Subcutaneous abdominal adipose tissue (tissue), 5 donors: ENCODE data around the gene CLIC5.

Source experiments
- H3K27ac ChIP-seq: one replicate; pipeline ENCODE4 v1.7.0; 2013; ENCODE audit warnings: low read depth, mild to moderate bottlenecking, inconsistent platforms, low read length, moderate library complexity
- H3K27me3 ChIP-seq, 5 donors: one replicate each; pipeline ENCODE4 v1.7.0; 2013; ENCODE audit warnings: low read length in 5 of 5, inconsistent platforms in 1 of 5; ENCODE audit not compliant: control insufficient read depth in 5 of 5, insufficient read depth in 4 of 5
- H3K36me3 ChIP-seq, 5 donors: one replicate each; pipeline ENCODE4 v1.7.0; 2013; ENCODE audit warnings: low read length in 5 of 5; ENCODE audit not compliant: control insufficient read depth in 5 of 5, insufficient read depth in 5 of 5
- H3K4me1 ChIP-seq, 5 donors: one replicate each; pipeline ENCODE4 v1.7.0; 2013; ENCODE audit warnings: low read length in 5 of 5, mild to moderate bottlenecking in 3 of 5, moderate library complexity in 1 of 5; ENCODE audit not compliant: control insufficient read depth in 5 of 5, insufficient read depth in 5 of 5
- H3K4me3 ChIP-seq, 5 donors: one replicate each; pipeline ENCODE4 v1.7.0; 2013; ENCODE audit warnings: low read length in 5 of 5, low read depth in 1 of 5
- H3K9ac ChIP-seq, 5 donors: one replicate each; pipeline ENCODE4 v1.7.0; 2013; ENCODE audit warnings: low read length in 5 of 5, mild to moderate bottlenecking in 4 of 5, moderate library complexity in 3 of 5
- H3K9me3 ChIP-seq, 5 donors: one replicate each; pipeline ENCODE4 v1.7.0; 2013; ENCODE audit warnings: low read length in 5 of 5; ENCODE audit not compliant: control insufficient read depth in 5 of 5
- donor health status: healthy.
- donor health status: healthy.
- donor health status: healthy.
- donor health status: healthy.
- donor health status: healthy.

CLIC5 gene

DNA sequence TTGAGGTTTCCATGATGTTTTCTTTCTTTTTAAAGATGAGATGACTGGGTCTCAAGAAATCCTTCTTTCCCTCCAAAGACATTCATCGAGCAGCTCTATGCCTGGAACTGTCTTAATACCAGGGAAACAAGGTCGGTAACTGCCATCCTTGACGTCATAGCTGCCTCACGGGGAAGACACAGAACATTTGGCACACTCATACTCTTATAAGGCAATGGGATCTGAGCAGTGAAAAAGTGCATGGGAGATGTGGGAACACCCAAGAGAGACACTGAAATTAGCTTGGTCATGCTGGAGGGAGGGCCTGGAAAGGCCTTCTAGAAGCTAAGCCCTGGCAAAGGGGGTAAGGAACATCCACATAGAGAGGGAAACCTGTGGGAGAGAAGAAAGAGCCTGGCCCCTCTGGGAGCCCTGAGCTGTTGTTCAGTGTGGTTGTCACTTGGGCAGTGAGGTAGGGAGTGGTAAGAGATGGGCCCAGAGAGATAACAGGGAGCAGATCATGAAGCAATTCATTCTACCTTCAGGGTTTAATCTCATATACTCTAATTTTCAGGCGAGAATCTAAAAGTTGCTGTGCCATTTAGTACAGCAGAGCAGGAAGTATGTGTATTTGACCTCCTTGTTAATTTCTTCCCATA, 30.8 kb downstream of the CLIC5 start:
- H3K27ac ChIP-seq, result no peak overlapping the region

DNA sequence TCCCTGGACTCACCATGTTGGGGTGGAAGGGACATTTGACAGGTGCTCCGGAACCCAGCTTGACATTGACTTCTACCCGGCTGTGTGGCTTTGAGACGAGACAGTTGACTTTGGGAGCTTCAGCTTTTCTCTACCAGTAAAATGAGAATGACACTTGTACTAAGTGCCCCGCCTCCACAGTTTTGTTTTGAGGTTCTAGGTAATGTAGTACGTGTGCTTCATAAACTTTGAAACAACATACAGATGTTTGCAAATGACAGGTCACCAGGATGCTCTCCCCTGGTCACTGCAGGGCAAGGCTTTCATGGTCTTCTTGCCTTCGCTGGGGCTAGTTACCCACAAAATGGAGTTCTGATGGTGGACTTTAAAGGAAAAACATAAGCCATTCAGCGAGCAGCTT, 31.3 kb downstream of the CLIC5 start:
- no peak overlapping the region for H3K4me3 ChIP-seq
- no peak overlapping the region for H3K9ac ChIP-seq
- no peaks in the 10 kb centered on the region for H3K9me3 ChIP-seq
- H3K27ac ChIP-seq, result no peak overlapping the region
- H3K27me3 ChIP-seq, result no peaks in the 10 kb centered on the region
- H3K4me1 ChIP-seq, result peaks cover 0 to 12% (median 0%) of the 10 kb centered on the region in 5 donors
- no peaks in the 10 kb centered on the region for H3K36me3 ChIP-seq

More for the DNA sequence above, 30.8 kb downstream of the CLIC5 start:
- H3K4me1 ChIP-seq, result peaks cover 0 to 14% (median 0%) of the 10 kb centered on the region in 5 donors
- no peak overlapping the region for H3K4me3 ChIP-seq
- H3K9me3 ChIP-seq, result no peaks in the 10 kb centered on the region
- no peaks in the 10 kb centered on the region for H3K27me3 ChIP-seq
- H3K9ac ChIP-seq, result no peak overlapping the region
- no peaks in the 10 kb centered on the region for H3K36me3 ChIP-seq

DNA sequence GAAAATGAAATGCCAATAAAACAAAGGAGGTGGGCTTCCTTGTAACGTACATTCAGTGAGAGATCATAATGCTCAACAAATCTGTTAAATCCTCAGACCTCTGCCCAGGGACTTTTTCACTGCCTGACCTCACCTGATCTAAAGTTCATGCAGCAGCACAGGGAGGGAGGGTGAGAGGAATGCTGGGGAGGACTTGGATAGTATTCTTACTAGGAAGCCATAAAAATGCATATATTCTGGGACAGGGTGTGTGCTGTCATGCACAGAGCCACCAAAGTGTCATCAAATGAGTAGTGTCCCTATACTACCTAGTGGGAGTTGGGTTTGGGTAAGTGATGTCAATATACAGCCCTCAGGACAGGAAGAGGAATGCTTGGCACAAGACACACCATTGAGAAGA, 32.6 kb downstream of the CLIC5 start:
- H3K27ac ChIP-seq, result no peak overlapping the region
- no peaks in the 10 kb centered on the region for H3K4me1 ChIP-seq
- no peaks in the 10 kb centered on the region for H3K36me3 ChIP-seq
- H3K27me3 ChIP-seq, result no peaks in the 10 kb centered on the region
- no peaks in the 10 kb centered on the region for H3K9me3 ChIP-seq
- H3K4me3 ChIP-seq, result no peak overlapping the region
- no peak overlapping the region for H3K9ac ChIP-seq

DNA sequence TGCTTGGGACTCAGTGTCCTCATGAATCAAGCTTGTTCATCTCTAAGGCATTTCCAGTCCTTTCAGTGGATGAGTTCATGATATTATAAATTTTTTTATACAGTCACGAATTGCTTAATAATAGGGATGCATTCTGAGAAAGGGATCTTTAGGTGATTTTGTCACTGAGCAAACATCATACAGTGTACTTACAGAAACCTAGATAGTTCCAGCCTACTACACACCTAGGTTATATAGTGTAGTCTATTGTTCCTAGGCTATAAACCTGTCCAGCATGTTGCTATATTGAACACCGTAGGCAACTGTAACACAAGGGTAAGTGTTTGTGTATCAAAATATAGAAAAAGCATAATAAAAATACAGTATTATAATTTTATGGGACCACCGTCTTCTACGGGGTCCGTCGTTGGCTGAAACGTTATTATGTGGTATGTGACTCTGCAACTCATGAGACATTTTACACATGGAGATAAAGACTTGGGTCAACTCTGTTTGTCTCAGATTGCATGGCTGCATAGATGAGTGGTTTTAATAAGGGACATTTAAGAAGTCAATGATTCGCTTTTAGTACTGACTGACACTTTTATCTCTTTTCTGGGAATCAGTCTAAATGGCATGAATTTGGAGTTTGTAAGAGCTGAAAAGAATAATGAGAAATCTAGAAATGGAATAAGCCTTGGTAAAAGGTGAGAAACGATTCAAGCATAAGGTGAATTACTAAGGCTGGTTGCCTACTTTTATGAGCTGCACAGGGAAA, 33.2 kb downstream of the CLIC5 start:
- Histone ChIP-seq H3K36me3 (no peaks in the 10 kb centered on the region), H3K4me3 (no peak overlapping the region), H3K9ac (no peak overlapping the region), H3K9me3 (no peaks in the 10 kb centered on the region), H3K4me1 (no peaks in the 10 kb centered on the region), H3K27ac (no peak overlapping the region), H3K27me3 (no peaks in the 10 kb centered on the region)

DNA sequence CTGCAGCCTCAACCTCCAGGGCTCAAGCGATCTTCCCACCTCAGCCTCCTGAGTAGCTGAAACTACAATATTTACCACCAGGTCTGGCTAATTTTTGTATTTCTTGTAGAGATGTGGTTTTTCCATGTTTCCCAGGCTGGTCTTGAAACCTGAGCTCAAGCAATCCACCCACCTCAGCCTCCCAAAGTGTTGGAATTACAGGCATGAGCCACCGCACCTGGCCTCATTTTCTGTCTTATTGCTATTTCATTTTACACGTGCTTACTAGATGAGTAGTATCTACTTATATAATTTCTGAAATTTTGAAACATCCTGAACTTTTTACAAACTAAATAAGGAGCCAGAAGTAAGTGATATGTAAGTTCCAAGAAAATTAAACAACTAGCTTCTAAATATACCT, 34.6 kb downstream of the CLIC5 start:
- Histone ChIP-seq H3K27me3 (no peaks in the 10 kb centered on the region), H3K4me3 (no peak overlapping the region), H3K9me3 (peaks cover 0 to 2% (median 0%) of the 10 kb centered on the region in 5 donors), H3K4me1 (no peaks in the 10 kb centered on the region), H3K9ac (no peak overlapping the region), H3K36me3 (no peaks in the 10 kb centered on the region), H3K27ac (no peak overlapping the region)

DNA sequence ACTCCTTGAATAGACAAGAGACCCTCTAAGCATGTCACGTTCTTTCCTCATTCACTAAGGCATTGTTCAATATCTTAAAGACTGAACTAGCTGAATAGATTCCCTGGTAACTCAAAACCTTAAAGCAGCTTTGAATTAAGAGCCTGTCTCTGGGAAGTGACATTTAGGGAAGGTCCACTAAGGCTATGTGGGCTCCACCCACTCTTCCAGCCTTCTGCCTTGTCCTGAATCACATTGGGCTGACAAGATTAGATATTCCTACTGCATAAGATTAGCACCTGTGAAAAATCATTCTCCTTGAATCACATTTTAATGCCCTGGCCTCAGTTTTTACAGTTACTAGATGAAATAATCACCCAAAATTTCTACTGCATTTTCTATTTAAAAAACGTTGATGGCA, 36.3 kb downstream of the CLIC5 start:
- Histone ChIP-seq H3K4me3 (no peak overlapping the region), H3K4me1 (no peaks in the 10 kb centered on the region), H3K27ac (no peak overlapping the region), H3K27me3 (no peaks in the 10 kb centered on the region), H3K36me3 (no peaks in the 10 kb centered on the region), H3K9ac (no peak overlapping the region), H3K9me3 (peaks cover 0 to 15% (median 4%) of the 10 kb centered on the region in 5 donors)

DNA sequence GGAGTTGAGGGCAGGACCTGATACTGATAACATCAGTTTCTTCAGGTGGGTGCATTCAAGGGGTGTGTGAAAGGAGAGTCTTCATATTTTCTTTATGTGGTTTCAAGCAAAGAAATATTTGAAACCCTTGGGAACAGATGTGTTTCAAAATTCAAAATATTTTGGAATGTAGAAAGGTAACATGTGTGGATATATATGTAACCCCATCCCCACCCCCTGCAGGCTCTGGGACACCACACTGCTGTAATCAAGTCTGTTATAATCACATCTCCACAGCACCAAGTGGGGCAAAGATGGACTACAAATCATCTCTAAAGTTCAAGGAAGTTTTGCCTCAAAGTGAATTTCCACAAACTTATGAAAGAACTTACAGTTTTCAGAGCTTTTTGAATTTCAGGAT, 41.1 kb downstream of the CLIC5 start:
- Histone ChIP-seq H3K4me3 (no peak overlapping the region), H3K36me3 (no peaks in the 10 kb centered on the region), H3K9ac (no peak overlapping the region), H3K9me3 (peaks cover 0 to 15% (median 4%) of the 10 kb centered on the region in 5 donors), H3K27ac (no peak overlapping the region), H3K27me3 (no peaks in the 10 kb centered on the region), H3K4me1 (peaks cover 0 to 18% (median 0%) of the 10 kb centered on the region in 5 donors)

DNA sequence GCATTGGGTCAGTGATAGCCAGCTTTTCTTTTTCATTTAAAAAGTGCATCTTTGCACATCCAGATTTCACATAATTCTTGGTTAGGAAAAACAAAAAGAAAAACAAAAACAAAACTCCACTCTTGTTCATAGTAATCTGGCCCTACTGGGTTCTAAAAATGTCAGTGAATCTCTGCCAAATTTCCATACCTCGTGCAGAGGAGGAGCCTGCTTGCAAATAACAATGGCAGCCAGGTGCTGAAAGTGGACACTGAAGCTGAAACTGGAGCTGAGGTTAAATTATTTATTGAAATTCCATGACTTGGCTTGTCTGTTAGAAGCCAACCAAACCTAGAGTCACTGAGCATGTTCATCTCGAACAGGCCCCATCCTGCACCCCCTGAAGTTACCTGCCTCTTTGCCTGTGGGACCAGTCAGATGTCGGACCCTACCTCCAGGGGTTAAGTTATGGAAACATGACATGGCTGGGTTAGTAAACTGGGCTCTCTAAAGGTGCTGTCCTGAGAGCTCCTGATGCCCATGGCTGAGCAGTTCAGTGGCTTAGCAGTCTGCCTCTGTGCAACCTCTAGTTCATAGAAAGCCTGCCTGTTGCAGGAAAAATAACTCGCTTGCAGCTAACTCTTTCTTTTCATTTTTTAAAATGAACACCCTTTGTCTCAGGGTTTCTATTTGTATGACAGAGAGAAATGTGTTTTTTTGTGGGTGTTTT, 42.7 kb downstream of the CLIC5 start:
- Histone ChIP-seq H3K9ac (no peak overlapping the region), H3K4me1 (peaks cover 0 to 18% (median 0%) of the 10 kb centered on the region in 5 donors), H3K27ac (no peak overlapping the region), H3K36me3 (no peaks in the 10 kb centered on the region), H3K4me3 (no peak overlapping the region), H3K9me3 (peaks cover 0 to 15% (median 4%) of the 10 kb centered on the region in 5 donors), H3K27me3 (no peaks in the 10 kb centered on the region)

DNA sequence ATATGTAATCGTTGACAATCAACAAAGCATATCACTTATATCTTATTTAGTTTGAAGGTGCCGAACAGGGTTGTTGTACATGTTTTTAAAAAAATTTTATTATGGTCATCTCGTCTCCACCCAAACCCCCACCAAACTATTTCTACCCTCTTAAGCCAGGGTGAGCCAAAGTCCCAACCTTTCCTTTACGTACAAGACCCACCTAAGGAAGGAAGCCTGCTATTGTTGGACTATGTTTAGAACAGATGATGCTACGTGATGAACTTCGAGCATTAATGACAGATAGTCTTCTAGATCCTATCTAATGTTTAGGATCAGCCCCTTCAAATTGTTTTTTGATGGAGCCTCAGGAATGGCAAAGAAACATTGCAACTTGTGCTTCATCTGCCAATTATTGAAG, 44.4 kb downstream of the CLIC5 start:
- no peak overlapping the region for H3K9ac ChIP-seq
- H3K27me3 ChIP-seq, result no peaks in the 10 kb centered on the region
- peaks cover 0 to 18% (median 0%) of the 10 kb centered on the region in 5 donors for H3K4me1 ChIP-seq
- no peaks in the 10 kb centered on the region for H3K36me3 ChIP-seq
- peaks cover 0 to 13% (median 4%) of the 10 kb centered on the region in 5 donors for H3K9me3 ChIP-seq
- no peak overlapping the region for H3K4me3 ChIP-seq
- no peak overlapping the region for H3K27ac ChIP-seq

DNA sequence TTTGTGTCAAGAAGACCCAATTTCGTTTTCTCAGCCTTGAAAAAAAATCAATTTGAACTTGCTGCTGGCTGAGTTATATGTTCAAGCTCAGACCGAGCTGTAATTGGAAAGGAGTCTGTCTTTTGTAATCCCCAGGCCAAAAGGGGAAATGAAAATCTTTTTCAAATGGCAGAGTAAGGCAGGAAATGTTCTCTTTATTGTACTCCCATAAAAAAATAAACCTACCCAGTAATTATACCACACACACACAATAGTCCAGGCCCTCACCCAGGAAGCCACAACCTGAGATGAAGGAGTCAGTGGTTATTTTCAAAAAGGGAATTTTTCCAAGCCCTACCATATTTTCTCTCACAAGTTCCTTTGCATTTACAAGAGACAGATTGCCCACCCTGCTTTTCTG, 45.3 kb downstream of the CLIC5 start:
- no peaks in the 10 kb centered on the region for H3K36me3 ChIP-seq
- H3K27ac ChIP-seq, result no peak overlapping the region
- H3K9ac ChIP-seq, result no peak overlapping the region
- peaks cover 0 to 18% (median 0%) of the 10 kb centered on the region in 5 donors for H3K4me1 ChIP-seq
- H3K4me3 ChIP-seq, result no peak overlapping the region
- H3K9me3 ChIP-seq, result peaks cover 0 to 7% (median 4%) of the 10 kb centered on the region in 5 donors
- H3K27me3 ChIP-seq, result no peaks in the 10 kb centered on the region
